ENCODE measurements around the gene EXOC3L4. TPM values are rescaled to one million over a fixed set of nuclear protein-coding genes. Genes with fewer than 3 reads are reported as not detected.

The EXOC3L4 gene
- total RNA-seq, 1 donor from 2014 or later, result not detected

DNA sequence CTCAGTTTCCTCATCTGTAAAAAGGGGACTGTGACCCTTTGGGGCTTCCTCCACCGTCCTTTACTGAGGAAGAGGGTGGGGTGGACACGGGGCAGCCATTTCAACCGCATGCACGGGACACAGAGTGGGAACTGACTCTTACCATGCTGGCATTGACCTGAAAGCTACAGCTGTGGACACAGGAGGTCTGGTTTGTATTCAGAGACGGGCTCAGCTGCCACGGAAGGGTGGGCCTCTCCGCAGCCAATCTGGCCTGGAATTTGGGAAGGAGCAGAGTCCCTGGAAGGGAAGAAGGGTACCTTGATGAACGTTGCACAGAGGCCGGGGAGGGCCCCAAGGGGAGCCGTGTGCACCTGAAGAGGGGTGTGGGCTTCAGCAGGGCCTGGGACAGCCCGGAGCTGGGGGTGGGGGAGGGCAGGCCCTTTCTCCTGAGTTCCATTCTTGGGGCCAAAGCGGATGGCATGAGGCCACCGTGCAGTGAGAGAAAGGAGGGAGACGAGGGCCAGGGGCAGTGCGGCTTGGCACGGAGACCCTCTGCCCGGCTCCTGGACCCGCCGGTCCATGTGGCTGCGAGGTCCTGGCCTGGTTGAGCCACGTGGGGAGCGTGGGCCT lies 43.3 kb downstream of the EXOC3L4 start:
- H3K36me3 ChIP-seq, result no peaks in the 10 kb centered on the region
- no peak overlapping the region for H3K9ac ChIP-seq
- Mint-ChIP-seq H3K27me3 (ENCODE audit: insufficient read depth, low read depth) (peaks cover 28% of the 10 kb centered on the region), H3K9me3 (no peaks in the 10 kb centered on the region), H3K27ac (no peak overlapping the region), H3K4me3 (peak overlapping the region; percentile 64), H3K36me3 (no peaks in the 10 kb centered on the region), H3K4me1 (peaks cover 31% of the 10 kb centered on the region)
- H3K79me2 ChIP-seq (ENCODE audit: low read depth), result no peaks in the 10 kb centered on the region
- no peak overlapping the region for H3K27ac ChIP-seq
- H4K20me1 ChIP-seq (ENCODE audit: low read depth), result no peaks in the 10 kb centered on the region
- H3K4me3 ChIP-seq, result no peak overlapping the region
- peaks cover 24% of the 10 kb centered on the region for H3K27me3 ChIP-seq
- TF ChIP-seq EZH2 (IDR thresholded peaks at IDR 0.05) (no peak), EZH2phosphoT487 (IDR thresholded peaks at IDR 0.05) (no peak), CTCF (IDR thresholded peaks at IDR 0.05) (no peak)
- H3K4me1 ChIP-seq, result peaks cover 11% of the 10 kb centered on the region
- H2AFZ ChIP-seq (replicated peaks), result no peak overlapping the region
- DNase-seq (ENCODE audit: low spot score), result no peak
- H3F3A ChIP-seq (ENCODE audit: low read depth), result peaks cover 9% of the 10 kb centered on the region
- H3K4me2 ChIP-seq, result no peak overlapping the region
- no peaks in the 10 kb centered on the region for H3K9me3 ChIP-seq (ENCODE audit: low read depth)

GRCh38 chr14:103138301-103139131 lies 44.0 kb downstream of the EXOC3L4 start:
- Histone ChIP-seq H3K36me3 (no peaks in the 10 kb centered on the region), H3K4me1 (peaks cover 11% of the 10 kb centered on the region), H3F3A (ENCODE audit: low read depth) (peaks cover 9% of the 10 kb centered on the region), H3K27ac (no peak overlapping the region), H3K4me3 (peak overlapping the region; percentile 36), H3K79me2 (ENCODE audit: low read depth) (no peaks in the 10 kb centered on the region), H2AFZ (replicated peaks) (peak overlapping the region; percentile 88), H3K9ac (no peak overlapping the region), H3K27me3 (peaks cover 24% of the 10 kb centered on the region), H3K9me3 (ENCODE audit: low read depth) (no peaks in the 10 kb centered on the region), H4K20me1 (ENCODE audit: low read depth) (no peaks in the 10 kb centered on the region), H3K4me2 (peak overlapping the region; percentile 74)
- Mint-ChIP-seq H3K27ac (no peak overlapping the region), H3K36me3 (no peaks in the 10 kb centered on the region), H3K27me3 (ENCODE audit: insufficient read depth, low read depth) (peaks cover 28% of the 10 kb centered on the region), H3K4me1 (peaks cover 33% of the 10 kb centered on the region), H3K4me3 (peak overlapping the region; percentile 75), H3K9me3 (no peaks in the 10 kb centered on the region)
- peak; percentile 65 for DNase-seq (ENCODE audit: low spot score)
- TF ChIP-seq EZH2 (IDR thresholded peaks at IDR 0.05), result peak; percentile 58
- no peak for TF ChIP-seq CTCF (IDR thresholded peaks at IDR 0.05)
- no peak for TF ChIP-seq EZH2phosphoT487 (IDR thresholded peaks at IDR 0.05)

- Histone ChIP-seq H3K27ac (no peak overlapping the region), H2AFZ (replicated peaks) (peak overlapping the region; percentile 88), H3K9me3 (ENCODE audit: low read depth) (no peaks in the 10 kb centered on the region), H3K4me1 (peaks cover 11% of the 10 kb centered on the region), H3K27me3 (peaks cover 24% of the 10 kb centered on the region), H3K9ac (no peak overlapping the region), H3K36me3 (no peaks in the 10 kb centered on the region), H3K79me2 (ENCODE audit: low read depth) (no peaks in the 10 kb centered on the region), H3F3A (ENCODE audit: low read depth) (peaks cover 9% of the 10 kb centered on the region), H3K4me2 (peak overlapping the region; percentile 74), H4K20me1 (ENCODE audit: low read depth) (no peaks in the 10 kb centered on the region), H3K4me3 (peak overlapping the region; percentile 36)
- peaks cover 33% of the 10 kb centered on the region for H3K4me1 Mint-ChIP-seq
- H3K27ac Mint-ChIP-seq, result peak overlapping the region; percentile 48
- H3K36me3 Mint-ChIP-seq, result no peaks in the 10 kb centered on the region
- TF ChIP-seq EZH2 (IDR thresholded peaks at IDR 0.05) (no peak), EZH2phosphoT487 (IDR thresholded peaks at IDR 0.05) (no peak), CTCF (IDR thresholded peaks at IDR 0.05) (no peak)
- peaks cover 28% of the 10 kb centered on the region for H3K27me3 Mint-ChIP-seq (ENCODE audit: insufficient read depth, low read depth)
- no peak for DNase-seq (ENCODE audit: low spot score)
- H3K4me3 Mint-ChIP-seq, result peak overlapping the region; percentile 75
- H3K9me3 Mint-ChIP-seq, result no peaks in the 10 kb centered on the region
Measured at GRCh38 chr14:103139132-103140025, 44.9 kb downstream of the EXOC3L4 start.
